Measurements from ENCODE around the gene CUEDC1. TPM values are rescaled to one million over a fixed set of nuclear protein-coding genes. Genes with fewer than 3 reads are reported as not detected.

Gene CUEDC1
- total and polyA plus RNA-seq, 5 donors from 2014 or later: not detected

GRCh38 chr17:57889892-57890856 lies 65.0 kb downstream of the CUEDC1 start:
- H3K27me3 ChIP-seq (ENCODE audit: control insufficient read depth, insufficient read depth, low read length): no peaks in the 10 kb centered on the region
- H3K9me3 Mint-ChIP-seq: no peaks in the 10 kb centered on the region
- H3K4me3 Mint-ChIP-seq: no peak overlapping the region
- ATAC-seq (ENCODE audit: low read depth in 2 of 2): no peak
- no peak overlapping the region for H3K27ac Mint-ChIP-seq
- peaks cover 0 to 6% (median 2%) of the 10 kb centered on the region in 4 donors for H3K4me1 Mint-ChIP-seq
- no peak overlapping the region for H3K4me3 ChIP-seq (ENCODE audit: low read depth, low read length)
- H3K36me3 ChIP-seq (ENCODE audit: control insufficient read depth, insufficient read depth, low read length): no peaks in the 10 kb centered on the region
- no peaks in the 10 kb centered on the region for H3K9me3 ChIP-seq (ENCODE audit: control insufficient read depth in 2 of 2, low read length in 2 of 2)
- DNase-seq: no peak
- H3K27me3 Mint-ChIP-seq: peaks cover 15% of the 10 kb centered on the region
- H3K27ac ChIP-seq (ENCODE audit: insufficient read depth, low read length, poor library complexity, severe bottlenecking): no peak overlapping the region
- no peaks in the 10 kb centered on the region for H3K36me3 Mint-ChIP-seq
- H3K4me1 ChIP-seq (ENCODE audit: control insufficient read depth, insufficient read depth, low read length, poor library complexity, severe bottlenecking): no peaks in the 10 kb centered on the region

- H3K9me3 Mint-ChIP-seq: no peaks in the 10 kb centered on the region
- no peak overlapping the region for H3K27ac ChIP-seq (ENCODE audit: insufficient read depth, low read length, poor library complexity, severe bottlenecking)
- H3K4me1 Mint-ChIP-seq: peaks cover 0 to 6% (median 2%) of the 10 kb centered on the region in 4 donors
- no peaks in the 10 kb centered on the region for H3K27me3 ChIP-seq (ENCODE audit: control insufficient read depth, insufficient read depth, low read length)
- no peaks in the 10 kb centered on the region for H3K36me3 Mint-ChIP-seq
- no peak overlapping the region for H3K4me3 Mint-ChIP-seq
- DNase-seq: no peak
- no peaks in the 10 kb centered on the region for H3K36me3 ChIP-seq (ENCODE audit: control insufficient read depth, insufficient read depth, low read length)
- H3K9me3 ChIP-seq (ENCODE audit: control insufficient read depth in 2 of 2, low read length in 2 of 2): no peaks in the 10 kb centered on the region
- H3K4me1 ChIP-seq (ENCODE audit: control insufficient read depth, insufficient read depth, low read length, poor library complexity, severe bottlenecking): no peaks in the 10 kb centered on the region
- ATAC-seq (ENCODE audit: low read depth in 2 of 2): no peak
- peaks cover 19% of the 10 kb centered on the region for H3K27me3 Mint-ChIP-seq
- no peak overlapping the region for H3K4me3 ChIP-seq (ENCODE audit: low read depth, low read length)
- no peak overlapping the region for H3K27ac Mint-ChIP-seq
Observed at GRCh38 chr17:57889252-57889651, 66.0 kb downstream of the CUEDC1 start.

- Mint-ChIP-seq H3K27me3 (peaks cover 19% of the 10 kb centered on the region), H3K27ac (no peak overlapping the region)
- no peaks in the 10 kb centered on the region for H3K36me3 ChIP-seq (ENCODE audit: control insufficient read depth, insufficient read depth, low read length)
Observed at GRCh38 chr17:57888311-57889216, 66.6 kb downstream of the CUEDC1 start.

GRCh38 chr17:57887161-57887560 lies 68.1 kb downstream of the CUEDC1 start:
- Histone ChIP-seq H3K4me3 (ENCODE audit: low read depth, low read length) (no peak overlapping the region), H3K9me3 (ENCODE audit: control insufficient read depth in 2 of 2, low read length in 2 of 2) (no peaks in the 10 kb centered on the region), H3K4me1 (ENCODE audit: control insufficient read depth, insufficient read depth, low read length, poor library complexity, severe bottlenecking) (no peaks in the 10 kb centered on the region), H3K36me3 (ENCODE audit: control insufficient read depth, insufficient read depth, low read length) (no peaks in the 10 kb centered on the region), H3K27me3 (ENCODE audit: control insufficient read depth, insufficient read depth, low read length) (no peaks in the 10 kb centered on the region), H3K27ac (ENCODE audit: insufficient read depth, low read length, poor library complexity, severe bottlenecking) (no peak overlapping the region)
- Mint-ChIP-seq H3K4me3 (no peak overlapping the region), H3K27me3 (peaks cover 13% of the 10 kb centered on the region), H3K4me1 (no peaks in the 10 kb centered on the region), H3K36me3 (no peaks in the 10 kb centered on the region), H3K9me3 (peaks cover 0 to 4% (median 0%) of the 10 kb centered on the region in 7 donors), H3K27ac (no peak overlapping the region)
- DNase-seq: no peak
- ATAC-seq (ENCODE audit: low read depth in 2 of 2): no peak

More at GRCh38 chr17:57888311-57889216, 66.6 kb downstream of the CUEDC1 start:
- no peaks in the 10 kb centered on the region for H3K9me3 ChIP-seq (ENCODE audit: control insufficient read depth in 2 of 2, low read length in 2 of 2)
- Mint-ChIP-seq H3K4me1 (peaks cover 0 to 6% (median 2%) of the 10 kb centered on the region in 4 donors), H3K9me3 (no peaks in the 10 kb centered on the region), H3K4me3 (no peak overlapping the region), H3K36me3 (no peaks in the 10 kb centered on the region)
- no peak overlapping the region for H3K27ac ChIP-seq (ENCODE audit: insufficient read depth, low read length, poor library complexity, severe bottlenecking)
- DNase-seq (no peak), ATAC-seq (ENCODE audit: low read depth in 2 of 2) (no peak)
- H3K4me1 ChIP-seq (ENCODE audit: control insufficient read depth, insufficient read depth, low read length, poor library complexity, severe bottlenecking): no peaks in the 10 kb centered on the region
- no peaks in the 10 kb centered on the region for H3K27me3 ChIP-seq (ENCODE audit: control insufficient read depth, insufficient read depth, low read length)
- no peak overlapping the region for H3K4me3 ChIP-seq (ENCODE audit: low read depth, low read length)

GRCh38 chr17:57886020-57886419 lies 69.2 kb downstream of the CUEDC1 start:
- DNase-seq (no peak), ATAC-seq (ENCODE audit: low read depth in 2 of 2) (no peak)
- Mint-ChIP-seq H3K27ac (no peak overlapping the region), H3K27me3 (peaks cover 8% of the 10 kb centered on the region), H3K36me3 (no peaks in the 10 kb centered on the region), H3K4me3 (no peak overlapping the region), H3K9me3 (peaks cover 0 to 4% (median 0%) of the 10 kb centered on the region in 7 donors), H3K4me1 (no peaks in the 10 kb centered on the region)
- Histone ChIP-seq H3K9me3 (ENCODE audit: control insufficient read depth in 2 of 2, low read length in 2 of 2) (no peaks in the 10 kb centered on the region), H3K4me1 (ENCODE audit: control insufficient read depth, insufficient read depth, low read length, poor library complexity, severe bottlenecking) (no peaks in the 10 kb centered on the region), H3K27me3 (ENCODE audit: control insufficient read depth, insufficient read depth, low read length) (no peaks in the 10 kb centered on the region), H3K4me3 (ENCODE audit: low read depth, low read length) (no peak overlapping the region), H3K27ac (ENCODE audit: insufficient read depth, low read length, poor library complexity, severe bottlenecking) (no peak overlapping the region), H3K36me3 (ENCODE audit: control insufficient read depth, insufficient read depth, low read length) (no peaks in the 10 kb centered on the region)

- no peaks in the 10 kb centered on the region for H3K4me1 Mint-ChIP-seq
- H3K9me3 Mint-ChIP-seq: peaks cover 0 to 4% (median 0%) of the 10 kb centered on the region in 7 donors
- H3K4me1 ChIP-seq (ENCODE audit: control insufficient read depth, insufficient read depth, low read length, poor library complexity, severe bottlenecking): no peaks in the 10 kb centered on the region
- H3K36me3 ChIP-seq (ENCODE audit: control insufficient read depth, insufficient read depth, low read length): no peaks in the 10 kb centered on the region
- no peaks in the 10 kb centered on the region for H3K9me3 ChIP-seq (ENCODE audit: control insufficient read depth in 2 of 2, low read length in 2 of 2)
- H3K27me3 ChIP-seq (ENCODE audit: control insufficient read depth, insufficient read depth, low read length): no peaks in the 10 kb centered on the region
- no peak for DNase-seq
- no peak overlapping the region for H3K27ac Mint-ChIP-seq
- H3K4me3 ChIP-seq (ENCODE audit: low read depth, low read length): no peak overlapping the region
- peaks cover 15% of the 10 kb centered on the region for H3K27me3 Mint-ChIP-seq
- no peak overlapping the region for H3K27ac ChIP-seq (ENCODE audit: insufficient read depth, low read length, poor library complexity, severe bottlenecking)
- ATAC-seq (ENCODE audit: low read depth in 2 of 2): no peak
- H3K4me3 Mint-ChIP-seq: no peak overlapping the region
- no peaks in the 10 kb centered on the region for H3K36me3 Mint-ChIP-seq
Observed at GRCh38 chr17:57885148-57885915, 69.9 kb downstream of the CUEDC1 start.

- no peaks in the 10 kb centered on the region for H3K4me1 ChIP-seq (ENCODE audit: control insufficient read depth, insufficient read depth, low read length, poor library complexity, severe bottlenecking)
- Mint-ChIP-seq H3K27me3 (peaks cover 17% of the 10 kb centered on the region), H3K4me1 (peaks cover 0 to 9% (median 1%) of the 10 kb centered on the region in 4 donors), H3K27ac (no peak overlapping the region), H3K4me3 (no peak overlapping the region), H3K36me3 (no peaks in the 10 kb centered on the region), H3K9me3 (peaks cover 0 to 4% (median 0%) of the 10 kb centered on the region in 7 donors)
- peaks cover 2% of the 10 kb centered on the region for H3K27me3 ChIP-seq (ENCODE audit: control insufficient read depth, insufficient read depth, low read length)
- H3K27ac ChIP-seq (ENCODE audit: insufficient read depth, low read length, poor library complexity, severe bottlenecking): no peak overlapping the region
- H3K4me3 ChIP-seq (ENCODE audit: low read depth, low read length): no peak overlapping the region
- ATAC-seq (ENCODE audit: low read depth in 2 of 2): no peak
- no peaks in the 10 kb centered on the region for H3K9me3 ChIP-seq (ENCODE audit: control insufficient read depth in 2 of 2, low read length in 2 of 2)
- no peak for DNase-seq
- no peaks in the 10 kb centered on the region for H3K36me3 ChIP-seq (ENCODE audit: control insufficient read depth, insufficient read depth, low read length)
Observed at GRCh38 chr17:57881783-57882351, 73.3 kb downstream of the CUEDC1 start.
